MM.1S (cell line): ENCODE data around the gene TCF12.

Experiments used
- EZH2 ChIP-seq: fragments of 300-600 bp; sonication (generic); optimal IDR thresholded peaks from 2 replicates; pipeline ENCODE3; 2017; ENCODE audit warnings: low read depth, mild to moderate bottlenecking, antibody characterized with exemption, low read length, mixed read lengths
- TF ChIP-seq, protein P1 (sequence below): fragments of 300-600 bp; sonication (generic); IDR thresholded peaks from 2 replicates; pipeline ENCODE4 v1.5.1; 2016; ENCODE audit warnings: antibody characterized with exemption, low read length, mixed read lengths

DNA sequence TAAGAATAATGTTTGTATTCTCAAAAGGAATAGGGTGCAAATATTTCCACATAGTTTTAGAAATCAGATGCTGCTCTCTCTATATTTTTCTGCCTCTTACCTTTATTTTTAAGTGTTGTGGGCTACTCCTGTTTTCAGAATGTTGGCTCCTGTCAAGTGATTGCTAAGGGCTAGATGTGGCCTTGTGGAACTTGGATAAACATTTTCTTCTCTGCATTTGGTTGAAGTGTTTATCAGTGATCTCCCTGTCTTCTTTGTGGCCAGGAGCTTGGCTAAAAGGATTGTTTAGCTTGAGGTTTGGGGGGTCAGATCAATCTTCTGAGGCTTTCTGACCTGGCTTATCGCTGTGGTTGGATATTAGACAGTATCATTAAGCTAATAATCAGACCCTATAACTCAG, 112.6 kb downstream of the TCF12 start:
- TF ChIP-seq, protein P1, sequence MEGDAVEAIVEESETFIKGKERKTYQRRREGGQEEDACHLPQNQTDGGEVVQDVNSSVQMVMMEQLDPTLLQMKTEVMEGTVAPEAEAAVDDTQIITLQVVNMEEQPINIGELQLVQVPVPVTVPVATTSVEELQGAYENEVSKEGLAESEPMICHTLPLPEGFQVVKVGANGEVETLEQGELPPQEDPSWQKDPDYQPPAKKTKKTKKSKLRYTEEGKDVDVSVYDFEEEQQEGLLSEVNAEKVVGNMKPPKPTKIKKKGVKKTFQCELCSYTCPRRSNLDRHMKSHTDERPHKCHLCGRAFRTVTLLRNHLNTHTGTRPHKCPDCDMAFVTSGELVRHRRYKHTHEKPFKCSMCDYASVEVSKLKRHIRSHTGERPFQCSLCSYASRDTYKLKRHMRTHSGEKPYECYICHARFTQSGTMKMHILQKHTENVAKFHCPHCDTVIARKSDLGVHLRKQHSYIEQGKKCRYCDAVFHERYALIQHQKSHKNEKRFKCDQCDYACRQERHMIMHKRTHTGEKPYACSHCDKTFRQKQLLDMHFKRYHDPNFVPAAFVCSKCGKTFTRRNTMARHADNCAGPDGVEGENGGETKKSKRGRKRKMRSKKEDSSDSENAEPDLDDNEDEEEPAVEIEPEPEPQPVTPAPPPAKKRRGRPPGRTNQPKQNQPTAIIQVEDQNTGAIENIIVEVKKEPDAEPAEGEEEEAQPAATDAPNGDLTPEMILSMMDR, result no peak
- no peak for TF ChIP-seq EZH2
